ENCODE data around the gene OLA1.

OLA1 gene

GRCh38 chr2:174023591-174024523 is 224.5 kb downstream of the OLA1 start:
- DNase-seq (ENCODE audit: low read depth) = peak; percentile 84
- no peak overlapping the region for H3K4me3 ChIP-seq (ENCODE audit: low read depth, low read length)
- in situ Hi-C loops (cut with HindIII; ENCODE audit: low sequenced_read_pairs) = no loop called here

More at GRCh38 chr2:174023591-174024523, 224.5 kb downstream of the OLA1 start:
- TF ChIP-seq CTCF (IDR thresholded peaks at IDR 0.05; ENCODE audit: low read depth, low read length, missing control alignments) = no peak
